Measurements from ENCODE around the gene KDM2B. TPM values are rescaled to one million over a fixed set of nuclear protein-coding genes. Genes with fewer than 3 reads are reported as not detected.

KDM2B gene
- total RNA-seq, 1 donor from 2014 or later = 79.2 TPM

DNA sequence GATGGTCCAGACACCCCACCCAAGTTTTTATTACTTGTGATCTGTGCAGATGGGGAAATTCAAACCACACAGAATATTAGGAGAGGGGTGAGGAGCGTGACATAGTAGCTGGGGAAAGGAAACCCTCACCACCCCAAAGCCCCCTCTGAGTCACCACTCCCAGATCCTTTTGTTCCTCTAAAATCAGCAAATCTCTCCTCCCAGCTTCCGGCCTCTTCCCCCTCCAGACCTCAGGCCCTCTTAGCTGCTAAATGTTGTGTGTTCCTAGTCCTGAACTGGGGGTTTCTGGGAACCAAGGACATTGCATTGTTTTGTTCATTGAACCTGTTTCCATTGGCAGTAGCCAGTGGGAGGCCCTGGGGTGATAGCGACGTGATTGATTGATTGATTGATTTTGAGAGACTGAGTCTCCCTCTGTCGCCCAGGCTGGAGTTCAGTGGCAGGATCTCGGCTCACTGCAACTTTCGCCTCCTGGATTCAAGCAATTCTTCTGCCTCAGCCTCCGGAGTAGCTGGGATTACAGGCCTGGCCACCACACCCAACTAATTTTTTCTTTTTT lies 39.6 kb upstream of the KDM2B start:
- peak overlapping the region; percentile 91 for H3K27ac Mint-ChIP-seq
- DNase-seq (ENCODE audit: low spot score, unreplicated experiment) = no peak
- no peaks in the 10 kb centered on the region for H3K36me3 Mint-ChIP-seq (ENCODE audit: insufficient read depth)
- H3K4me3 Mint-ChIP-seq (ENCODE audit: low read depth) = peak overlapping the region; percentile 40
- H3K4me1 Mint-ChIP-seq (ENCODE audit: low read depth) = peaks cover 22% of the 10 kb centered on the region
- H3K27me3 Mint-ChIP-seq = no peaks in the 10 kb centered on the region
- TF ChIP-seq CTCF (IDR thresholded peaks at IDR 0.05; ENCODE audit: unreplicated experiment) = no peak
- H3K9me3 Mint-ChIP-seq (ENCODE audit: low read depth) = no peaks in the 10 kb centered on the region

- TF ChIP-seq CTCF (IDR thresholded peaks at IDR 0.05; ENCODE audit: unreplicated experiment) = no peak
- H3K27ac Mint-ChIP-seq = peak overlapping the region; percentile 90
- peaks cover 17% of the 10 kb centered on the region for H3K4me1 Mint-ChIP-seq (ENCODE audit: low read depth)
- no peaks in the 10 kb centered on the region for H3K36me3 Mint-ChIP-seq (ENCODE audit: insufficient read depth)
- no peak for DNase-seq (ENCODE audit: low spot score, unreplicated experiment)
- no peaks in the 10 kb centered on the region for H3K27me3 Mint-ChIP-seq
- H3K9me3 Mint-ChIP-seq (ENCODE audit: low read depth) = no peaks in the 10 kb centered on the region
- no peak overlapping the region for H3K4me3 Mint-ChIP-seq (ENCODE audit: low read depth)
Observed at GRCh38 chr12:121618659-121619233, 37.9 kb upstream of the KDM2B start.

DNA sequence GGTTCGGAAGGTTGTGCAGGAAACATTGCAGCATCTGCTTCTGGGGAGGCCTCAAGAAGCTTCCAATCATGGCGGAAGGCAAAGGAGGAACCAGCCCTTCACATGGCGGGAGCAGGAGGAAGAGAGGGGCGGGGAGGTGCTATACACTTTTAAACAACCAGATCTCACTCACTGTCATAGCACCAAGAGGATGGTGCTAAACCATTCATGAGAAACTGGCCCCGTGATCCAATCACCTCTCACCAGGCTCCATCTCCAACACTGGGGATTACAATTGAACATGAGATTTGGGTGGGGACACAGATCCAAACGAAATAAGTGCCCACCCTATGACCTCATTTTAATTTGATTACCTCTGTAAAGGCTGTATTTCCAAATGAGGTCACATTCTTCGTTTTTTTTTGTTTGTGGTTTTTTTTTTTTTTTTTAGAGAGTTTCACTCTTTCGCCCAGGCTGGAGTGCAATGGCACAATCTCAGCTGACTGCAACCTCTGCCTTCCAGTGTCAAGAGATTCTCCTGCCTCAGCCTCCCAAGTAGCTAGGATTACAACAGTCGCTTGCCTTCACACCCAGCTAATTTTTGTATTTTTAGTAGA lies 34.1 kb upstream of the KDM2B start:
- H3K36me3 Mint-ChIP-seq (ENCODE audit: insufficient read depth) = peaks cover 1% of the 10 kb centered on the region
- no peak overlapping the region for H3K4me3 Mint-ChIP-seq (ENCODE audit: low read depth)
- H3K27me3 Mint-ChIP-seq = no peaks in the 10 kb centered on the region
- DNase-seq (ENCODE audit: low spot score, unreplicated experiment) = no peak
- H3K9me3 Mint-ChIP-seq (ENCODE audit: low read depth) = no peaks in the 10 kb centered on the region
- no peak for TF ChIP-seq CTCF (IDR thresholded peaks at IDR 0.05; ENCODE audit: unreplicated experiment)
- H3K27ac Mint-ChIP-seq = no peak overlapping the region
- peaks cover 19% of the 10 kb centered on the region for H3K4me1 Mint-ChIP-seq (ENCODE audit: low read depth)

DNA sequence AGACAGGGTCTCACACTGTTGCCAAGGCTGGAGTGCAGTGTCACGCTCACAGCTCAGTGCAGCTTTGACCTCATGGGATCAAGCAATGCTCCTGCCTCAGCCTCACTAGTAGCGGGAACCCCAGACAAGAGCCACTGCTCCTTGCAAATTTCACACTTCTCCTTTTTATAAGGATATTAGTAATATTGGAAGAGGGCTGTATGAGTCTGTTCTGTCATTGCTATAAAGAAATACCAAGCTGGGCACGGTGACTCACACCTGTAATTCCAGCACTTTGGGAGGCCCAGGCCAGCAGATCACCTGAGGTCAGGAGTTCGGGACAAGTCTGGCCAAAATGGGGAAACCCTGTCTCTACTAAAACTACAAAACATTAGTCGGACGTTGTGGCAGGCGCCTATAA lies 32.6 kb upstream of the KDM2B start:
- no peak overlapping the region for H3K27ac Mint-ChIP-seq
- H3K27me3 Mint-ChIP-seq = no peaks in the 10 kb centered on the region
- peaks cover 4% of the 10 kb centered on the region for H3K9me3 Mint-ChIP-seq (ENCODE audit: low read depth)
- H3K4me3 Mint-ChIP-seq (ENCODE audit: low read depth) = no peak overlapping the region
- H3K36me3 Mint-ChIP-seq (ENCODE audit: insufficient read depth) = peaks cover 2% of the 10 kb centered on the region
- TF ChIP-seq CTCF (IDR thresholded peaks at IDR 0.05; ENCODE audit: unreplicated experiment) = no peak
- DNase-seq (ENCODE audit: low spot score, unreplicated experiment) = no peak
- peaks cover 10% of the 10 kb centered on the region for H3K4me1 Mint-ChIP-seq (ENCODE audit: low read depth)

DNA sequence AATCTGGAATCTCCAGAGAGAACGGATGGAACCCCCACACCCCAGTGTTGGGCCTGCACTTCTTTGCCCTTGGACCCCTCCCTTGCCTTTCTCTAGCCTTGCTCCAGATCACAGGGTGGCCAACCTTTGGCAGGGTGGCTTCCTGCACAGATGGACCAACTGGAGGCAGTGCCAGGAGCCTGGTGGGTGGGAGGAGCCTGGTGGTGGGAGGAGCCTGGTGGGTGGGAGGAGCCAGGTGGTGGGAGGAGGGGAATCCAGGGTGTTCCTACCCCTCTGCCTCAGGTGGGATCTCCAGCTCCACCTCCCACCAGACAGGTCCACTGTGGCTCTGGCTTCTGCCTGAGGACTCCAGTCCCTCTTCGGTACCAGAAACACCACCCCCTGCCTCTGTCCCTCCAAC lies 30.5 kb upstream of the KDM2B start:
- Mint-ChIP-seq H3K36me3 (ENCODE audit: insufficient read depth) (peaks cover 2% of the 10 kb centered on the region), H3K27ac (no peak overlapping the region), H3K4me3 (ENCODE audit: low read depth) (no peak overlapping the region), H3K27me3 (no peaks in the 10 kb centered on the region), H3K9me3 (ENCODE audit: low read depth) (peaks cover 5% of the 10 kb centered on the region), H3K4me1 (ENCODE audit: low read depth) (peaks cover 9% of the 10 kb centered on the region)
- no peak for DNase-seq (ENCODE audit: low spot score, unreplicated experiment)
- TF ChIP-seq CTCF (IDR thresholded peaks at IDR 0.05; ENCODE audit: unreplicated experiment) = no peak

Data from progenitor cell of endocrine pancreas (in vitro differentiated cells).